PC-3 (cell line): ENCODE results near the gene ERCC6L2.

Experiments
- EZH2phosphoT487 ChIP-seq: fragments of 300-600 bp; sonication (generic); IDR thresholded peaks from 2 replicates; pipeline ENCODE4 v1.6.1; 2018; ENCODE audit warnings: mild to moderate bottlenecking, antibody characterized with exemption, low read length, borderline replicate concordance
- TF ChIP-seq, protein P1 (sequence below): fragments of 300-600 bp; sonication (generic); conservative IDR thresholded peaks from 2 replicates; pipeline ENCODE4 v1.5.1; 2017; ENCODE audit warnings: antibody characterized with exemption, low read depth, mild to moderate bottlenecking, low read length

DNA sequence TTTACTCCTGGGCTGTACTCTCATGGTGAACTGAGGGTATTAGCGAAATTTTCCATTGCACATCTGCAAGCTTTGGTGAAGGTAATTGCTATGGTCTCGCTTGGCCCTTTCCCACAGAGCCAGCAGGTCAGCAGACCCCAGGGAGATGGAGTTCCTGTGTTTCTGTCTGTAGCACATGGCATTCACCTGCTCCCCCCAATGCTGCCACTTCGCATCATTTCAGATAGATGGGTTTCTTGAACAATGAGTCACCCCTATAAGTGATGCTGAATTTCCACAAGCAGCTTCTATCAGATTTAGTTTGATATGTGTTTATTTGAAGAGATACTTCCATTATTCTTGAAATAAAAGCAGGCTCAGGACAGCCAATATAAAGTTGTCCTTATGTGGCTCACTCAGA lies 117.8 kb downstream of the ERCC6L2 start:
- TF ChIP-seq, protein P1, sequence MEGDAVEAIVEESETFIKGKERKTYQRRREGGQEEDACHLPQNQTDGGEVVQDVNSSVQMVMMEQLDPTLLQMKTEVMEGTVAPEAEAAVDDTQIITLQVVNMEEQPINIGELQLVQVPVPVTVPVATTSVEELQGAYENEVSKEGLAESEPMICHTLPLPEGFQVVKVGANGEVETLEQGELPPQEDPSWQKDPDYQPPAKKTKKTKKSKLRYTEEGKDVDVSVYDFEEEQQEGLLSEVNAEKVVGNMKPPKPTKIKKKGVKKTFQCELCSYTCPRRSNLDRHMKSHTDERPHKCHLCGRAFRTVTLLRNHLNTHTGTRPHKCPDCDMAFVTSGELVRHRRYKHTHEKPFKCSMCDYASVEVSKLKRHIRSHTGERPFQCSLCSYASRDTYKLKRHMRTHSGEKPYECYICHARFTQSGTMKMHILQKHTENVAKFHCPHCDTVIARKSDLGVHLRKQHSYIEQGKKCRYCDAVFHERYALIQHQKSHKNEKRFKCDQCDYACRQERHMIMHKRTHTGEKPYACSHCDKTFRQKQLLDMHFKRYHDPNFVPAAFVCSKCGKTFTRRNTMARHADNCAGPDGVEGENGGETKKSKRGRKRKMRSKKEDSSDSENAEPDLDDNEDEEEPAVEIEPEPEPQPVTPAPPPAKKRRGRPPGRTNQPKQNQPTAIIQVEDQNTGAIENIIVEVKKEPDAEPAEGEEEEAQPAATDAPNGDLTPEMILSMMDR = no peak
- no peak for TF ChIP-seq EZH2phosphoT487
